Fibroblast of villous mesenchyme (primary cell): Measurements from ENCODE around the gene FNDC4. TPM values are rescaled to one million over a fixed set of nuclear protein-coding genes. Genes with fewer than 3 reads are reported as not detected.
"Not testable (repeated sequence)": the region's sequence is repeated elsewhere in the genome, so short reads cannot be mapped to it uniquely, and the experiment has no call there.

Source experiments
- DNase-seq: peaks from one replicate; pipeline ENCODE4 v3.0.0-alpha.2; 2010; ENCODE audit warnings: low read depth
- H3K4me3 ChIP-seq: 2 replicates; pipeline ENCODE4 v1.5.1; 2011; ENCODE audit warnings: low read depth, mild to moderate bottlenecking, low read length
- total RNA-seq: library from RNA; depleted of rRNA; stranded (reverse); fragments of >200 nt; gene quantifications from 2 replicates; pipeline ENCODE4 v1.2.3, GENCODE V29; 2012
- TF ChIP-seq, protein P1 (sequence below): IDR thresholded peaks from 2 replicates; pipeline ENCODE4 v1.5.1; 2012; ENCODE audit warnings: low read depth, mild to moderate bottlenecking, low read length; ENCODE audit not compliant: insufficient read depth

The FNDC4 gene
- total RNA-seq = 8.6 and 11.6 TPM in 2 replicates

- peak within 1 kb of the TSS; percentile 58 for H3K4me3 ChIP-seq
- TF ChIP-seq, protein P1, sequence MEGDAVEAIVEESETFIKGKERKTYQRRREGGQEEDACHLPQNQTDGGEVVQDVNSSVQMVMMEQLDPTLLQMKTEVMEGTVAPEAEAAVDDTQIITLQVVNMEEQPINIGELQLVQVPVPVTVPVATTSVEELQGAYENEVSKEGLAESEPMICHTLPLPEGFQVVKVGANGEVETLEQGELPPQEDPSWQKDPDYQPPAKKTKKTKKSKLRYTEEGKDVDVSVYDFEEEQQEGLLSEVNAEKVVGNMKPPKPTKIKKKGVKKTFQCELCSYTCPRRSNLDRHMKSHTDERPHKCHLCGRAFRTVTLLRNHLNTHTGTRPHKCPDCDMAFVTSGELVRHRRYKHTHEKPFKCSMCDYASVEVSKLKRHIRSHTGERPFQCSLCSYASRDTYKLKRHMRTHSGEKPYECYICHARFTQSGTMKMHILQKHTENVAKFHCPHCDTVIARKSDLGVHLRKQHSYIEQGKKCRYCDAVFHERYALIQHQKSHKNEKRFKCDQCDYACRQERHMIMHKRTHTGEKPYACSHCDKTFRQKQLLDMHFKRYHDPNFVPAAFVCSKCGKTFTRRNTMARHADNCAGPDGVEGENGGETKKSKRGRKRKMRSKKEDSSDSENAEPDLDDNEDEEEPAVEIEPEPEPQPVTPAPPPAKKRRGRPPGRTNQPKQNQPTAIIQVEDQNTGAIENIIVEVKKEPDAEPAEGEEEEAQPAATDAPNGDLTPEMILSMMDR = no peak
- DNase-seq = no peak
These were observed at the start of gene FNDC4 for GRCh38 chr2:27494944-27495554. FNDC4 (minus strand) TSS chr2:27495200; CDS start chr2:27494679, 521 bp downstream.

- TF ChIP-seq, protein P1 = no peak
- DNase-seq = no peak
- H3K4me3 ChIP-seq = no peak overlapping the region
These were observed 49.3 kb upstream of the FNDC4 start for GRCh38 chr2:27544143-27544821.

- H3K4me3 ChIP-seq, DNase-seq: not testable (repeated sequence)
These were observed 44.6 kb upstream of the FNDC4 start for GRCh38 chr2:27539649-27540048.

DNA sequence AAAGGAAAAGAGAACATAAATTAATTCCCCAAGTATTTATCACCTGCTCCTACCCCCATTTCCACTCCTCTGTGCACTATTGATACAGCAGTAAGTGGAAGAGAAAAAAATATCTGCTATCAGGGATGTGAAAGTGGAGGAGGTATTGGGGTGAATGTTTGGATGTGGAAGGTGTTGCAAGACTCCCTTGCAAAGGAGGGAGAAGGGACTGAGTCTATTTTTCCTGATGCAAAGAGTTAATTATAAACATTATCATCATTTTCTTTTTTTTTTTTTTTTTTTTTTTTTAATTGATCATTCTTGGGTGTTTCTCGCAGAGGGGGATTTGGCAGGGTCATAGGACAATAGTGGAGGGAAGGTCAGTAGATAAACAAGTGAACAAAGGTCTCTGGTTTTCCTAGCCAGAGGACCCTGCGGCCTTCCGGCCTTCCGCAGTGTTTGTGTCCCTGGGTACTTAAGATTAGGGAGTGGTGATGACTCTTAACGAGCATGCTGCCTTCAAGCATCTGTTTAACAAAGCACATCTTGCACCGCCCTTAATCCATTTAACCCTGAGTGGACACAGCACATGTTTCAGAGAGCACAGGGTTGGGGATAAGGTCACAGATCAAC is 43.9 kb upstream of the FNDC4 start:
- not testable (repeated sequence) for DNase-seq, H3K4me3 ChIP-seq

DNA sequence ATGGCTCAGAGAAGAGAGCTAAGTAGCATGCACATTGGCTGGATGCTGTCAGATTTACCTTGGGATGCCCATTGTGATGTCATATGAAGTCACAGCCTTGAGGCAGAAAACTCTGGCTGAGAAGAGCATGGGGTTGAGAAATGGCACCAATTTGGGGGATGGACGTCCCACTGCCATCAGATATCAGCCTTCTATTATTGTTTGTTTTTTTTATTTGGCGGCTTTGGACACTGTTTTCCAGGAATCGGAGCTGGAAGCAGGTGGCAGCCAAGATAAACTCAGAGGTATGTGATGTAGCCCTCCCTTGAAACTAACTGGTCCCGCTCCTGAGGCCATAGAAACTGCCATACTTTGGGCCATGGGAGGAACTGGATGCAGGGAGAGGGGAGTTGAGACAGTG is 42.3 kb upstream of the FNDC4 start:
- DNase-seq = no peak
- no peak overlapping the region for H3K4me3 ChIP-seq
- TF ChIP-seq, protein P1 = no peak

DNA sequence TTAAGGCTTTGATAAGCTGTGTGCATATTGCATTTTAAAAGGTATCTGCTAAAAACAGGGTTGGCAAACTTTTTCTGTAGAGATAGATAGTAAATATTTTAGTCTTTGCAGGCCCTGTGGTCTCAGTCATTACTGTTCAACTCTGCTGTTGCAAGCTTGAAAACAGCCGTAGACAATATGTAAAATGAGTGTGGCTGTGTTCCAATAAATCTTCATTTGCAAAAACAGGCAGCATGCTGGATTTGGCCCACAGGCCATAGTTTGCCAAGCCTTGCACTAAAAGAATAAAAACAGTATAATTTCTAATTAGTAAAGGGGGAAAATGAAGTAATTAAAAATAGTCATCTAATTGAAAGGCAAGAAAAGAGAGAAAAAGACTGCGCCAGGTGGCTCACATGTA is 37.0 kb upstream of the FNDC4 start:
- DNase-seq = no peak
- H3K4me3 ChIP-seq = no peak overlapping the region
- TF ChIP-seq, protein P1 = no peak

DNA sequence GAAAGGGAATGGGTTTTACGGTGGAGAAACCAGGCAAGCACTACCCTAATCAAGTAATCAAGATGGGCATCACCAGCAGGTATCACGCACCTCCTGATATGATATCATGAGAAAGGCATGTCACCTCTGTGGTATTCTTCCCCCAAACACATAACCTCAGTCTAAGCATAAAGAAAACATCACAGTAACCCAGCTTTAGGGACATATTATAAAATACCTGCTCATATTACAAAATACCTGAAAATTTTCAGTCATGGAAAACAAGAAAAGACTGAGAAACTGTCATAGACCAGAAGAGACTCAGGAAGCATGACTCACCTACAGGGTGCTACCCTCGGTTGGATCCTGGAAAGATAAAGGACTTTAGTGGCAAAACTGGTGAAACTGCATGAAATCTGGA is 32.2 kb upstream of the FNDC4 start:
- H3K4me3 ChIP-seq = no peak overlapping the region
- TF ChIP-seq, protein P1 = no peak
- no peak for DNase-seq
